ENCODE data around the gene MOCOS.

MOCOS gene

DNA sequence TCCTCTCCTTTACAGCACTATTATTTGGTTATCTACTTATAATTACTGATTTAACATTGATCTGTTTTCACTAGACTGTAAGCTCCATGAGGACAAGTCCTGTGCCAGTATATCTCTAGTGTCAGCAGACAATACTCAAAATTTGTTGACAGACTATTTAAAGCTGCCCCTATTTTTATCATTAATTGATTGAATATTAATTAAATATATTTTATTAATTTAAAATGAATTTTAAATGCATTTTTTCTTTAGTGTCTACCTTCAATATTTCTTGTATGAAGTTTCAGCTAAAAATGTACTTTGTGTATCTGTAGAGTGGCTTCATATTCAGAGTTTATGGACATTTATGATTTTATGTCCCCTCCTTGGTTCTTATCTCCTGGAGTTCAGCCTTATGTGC is 83.9 kb downstream of the MOCOS start:
- no peak for DNase-seq

DNA sequence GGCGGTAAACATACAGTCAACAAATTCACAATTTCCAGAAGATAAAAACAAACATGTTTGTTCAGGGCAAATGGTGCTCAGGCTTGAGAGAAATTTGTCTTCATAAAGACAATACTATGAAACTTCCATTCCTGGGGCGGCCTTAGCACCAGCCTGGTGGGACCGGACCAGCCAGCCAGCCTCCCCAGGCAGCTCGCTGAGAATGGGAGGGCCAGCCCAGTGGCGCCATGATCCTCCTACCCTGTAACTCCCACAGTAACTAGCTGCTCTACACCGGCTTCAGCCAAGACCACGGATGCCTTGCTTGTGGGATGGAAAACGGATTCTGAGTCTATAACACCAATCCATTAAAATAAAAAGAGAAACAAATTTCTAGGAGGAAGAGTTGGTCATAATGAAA is 86.0 kb downstream of the MOCOS start:
- no peak for DNase-seq

DNA sequence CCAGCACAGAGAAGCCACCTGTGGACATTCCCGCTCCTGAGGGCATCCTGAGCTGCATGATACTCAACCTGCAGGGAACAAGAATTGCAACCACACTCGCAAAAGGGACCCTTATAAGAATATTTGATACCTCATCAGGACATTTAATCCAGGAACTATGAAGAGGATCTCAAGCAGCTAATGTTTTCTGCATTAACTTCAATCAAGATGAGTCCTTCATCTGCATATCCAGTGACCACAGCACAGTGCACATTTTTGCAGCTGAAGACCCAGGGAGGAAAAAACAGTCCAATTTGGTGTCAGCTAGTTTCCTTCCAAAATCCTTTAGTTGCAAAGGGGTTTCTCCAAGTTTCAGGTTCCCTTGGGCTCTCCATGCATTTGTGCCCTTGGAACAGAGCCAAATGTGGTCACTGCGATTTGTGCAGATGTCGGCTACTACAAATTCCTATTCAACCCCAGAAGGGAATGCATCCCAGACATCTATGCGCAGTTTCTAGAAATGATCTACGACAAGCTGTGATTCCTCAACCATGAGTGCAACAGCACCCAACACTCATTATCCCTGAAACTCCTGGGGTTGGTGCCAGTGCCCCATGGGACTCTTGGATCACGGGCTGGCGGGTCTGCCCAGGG is 86.9 kb downstream of the MOCOS start:
- DNase-seq: no peak

DNA sequence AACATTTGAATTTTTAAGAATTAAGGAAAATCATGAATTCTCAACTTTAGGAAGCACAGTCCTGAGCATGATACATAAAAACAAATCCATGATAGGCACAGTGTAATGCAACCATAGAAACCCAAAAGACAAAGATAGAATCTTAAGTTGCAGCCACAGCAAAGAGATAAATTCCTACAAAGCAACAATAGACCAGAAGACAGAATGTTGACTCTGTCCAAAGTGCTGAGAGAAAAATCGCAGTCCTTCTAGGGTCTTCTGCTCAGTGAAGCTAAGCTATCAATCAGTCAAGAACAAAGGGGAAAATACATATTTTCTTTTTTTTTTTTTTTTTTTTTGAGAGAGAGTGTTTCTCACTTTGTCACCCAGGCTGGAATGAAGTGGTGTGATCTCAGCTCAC is 88.3 kb downstream of the MOCOS start:
- no peak for DNase-seq

DNA sequence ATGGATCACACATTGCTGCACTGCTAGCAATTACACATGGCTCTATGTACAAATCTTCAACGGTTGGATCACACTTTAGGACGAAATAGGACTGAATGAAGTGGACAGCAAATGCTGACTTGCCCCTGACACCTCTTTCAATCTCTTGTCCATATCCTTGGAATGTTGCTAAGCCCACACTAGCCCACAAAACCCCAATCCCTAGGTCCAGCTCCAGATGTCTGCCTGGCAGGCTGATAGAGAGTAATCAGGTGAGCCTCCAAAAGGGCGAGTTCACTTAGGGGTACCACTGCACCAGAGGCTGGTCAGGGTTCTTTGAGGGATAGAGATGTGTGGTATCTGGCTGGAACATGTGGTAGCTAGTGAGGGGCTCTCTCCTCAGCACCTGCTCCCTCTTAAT is 91.7 kb downstream of the MOCOS start:
- DNase-seq: no peak

DNA sequence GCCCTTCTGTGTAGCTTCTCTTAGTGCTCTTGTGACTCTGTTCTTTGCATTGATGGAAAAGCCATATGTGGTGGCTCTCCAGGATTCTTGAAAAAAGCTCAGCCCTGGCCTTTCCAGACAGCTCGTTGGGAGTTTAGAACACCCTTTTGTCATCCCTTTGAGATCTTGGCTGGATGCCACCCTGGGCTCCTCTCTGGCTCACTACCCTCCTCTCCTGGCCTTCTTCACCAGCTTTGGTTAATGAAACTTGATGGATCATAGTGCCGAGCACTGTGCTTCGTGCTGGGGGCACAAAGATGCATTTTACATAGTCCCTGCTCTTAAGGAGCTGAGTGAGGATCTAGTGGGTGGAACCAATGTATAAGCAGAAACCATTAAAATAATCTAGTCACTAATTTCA is 94.6 kb downstream of the MOCOS start:
- DNase-seq: no peak

DNA sequence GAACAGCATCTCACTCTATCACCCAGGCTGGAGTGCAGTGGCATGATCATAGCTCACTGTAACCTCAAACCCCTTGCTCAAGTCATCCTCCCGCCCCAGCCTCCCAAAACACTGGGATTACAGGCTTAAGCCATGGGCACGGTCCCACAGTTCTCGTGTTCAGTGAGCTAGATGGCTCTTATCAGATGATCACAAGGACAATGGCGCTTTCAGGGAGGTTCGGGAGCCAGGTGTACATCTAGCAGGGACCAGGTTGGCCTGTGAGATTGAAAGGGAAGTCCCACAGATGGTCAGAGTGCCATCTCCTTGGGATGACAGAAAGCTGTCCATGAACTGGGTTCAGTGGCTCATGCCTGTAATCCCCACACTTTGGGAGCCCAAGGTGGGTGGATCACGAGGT is 96.2 kb downstream of the MOCOS start:
- no peak for DNase-seq

DNA sequence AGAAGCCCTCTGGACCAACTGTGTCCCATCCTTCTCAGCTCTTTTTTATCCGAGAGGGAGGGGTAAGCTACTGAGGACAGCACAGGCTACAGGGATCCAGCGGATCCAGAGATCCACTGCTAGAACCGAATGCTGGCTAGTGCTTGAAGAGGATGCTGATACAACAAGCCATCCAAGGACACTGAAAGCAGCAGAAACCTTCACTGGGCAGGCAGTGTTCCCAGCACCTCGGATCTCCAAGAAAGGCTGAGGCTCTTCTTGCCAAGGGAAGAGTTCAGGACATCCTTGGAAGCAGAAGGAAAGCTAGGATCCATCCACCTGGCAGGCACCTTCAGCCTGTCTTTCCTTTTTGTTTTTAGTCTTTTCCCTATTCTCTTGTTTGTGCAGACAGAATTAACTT is 97.0 kb downstream of the MOCOS start:
- DNase-seq: peak in 1 of 58 donors; percentile 36

DNA sequence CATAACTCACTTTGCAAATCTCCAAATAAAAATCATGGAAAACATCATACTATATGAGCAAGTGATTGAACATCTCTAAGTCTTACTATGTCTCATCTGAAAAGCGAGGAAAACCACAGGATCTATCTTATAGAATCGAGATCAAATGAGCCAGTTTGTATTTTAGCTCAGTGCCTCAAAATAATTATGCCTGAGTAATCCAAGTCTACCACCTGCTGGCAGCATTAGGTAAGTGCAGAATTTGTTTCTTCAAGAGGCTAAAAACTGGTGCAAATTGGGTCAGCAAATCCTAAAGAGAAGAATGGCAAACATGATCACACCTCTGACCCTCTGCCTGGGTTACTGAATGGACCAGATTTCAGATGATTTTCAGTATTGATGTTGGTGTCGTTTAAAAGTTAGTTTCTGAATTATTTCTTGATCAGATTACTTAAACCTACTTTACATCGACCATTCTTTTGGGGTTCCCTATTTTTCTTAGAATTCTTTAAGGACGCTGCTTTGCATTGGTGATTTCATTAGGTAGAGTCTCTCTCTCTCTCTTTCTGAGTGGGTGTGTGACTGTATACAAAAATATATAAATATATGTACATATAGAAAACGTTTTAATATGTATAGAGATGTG is 97.5 kb downstream of the MOCOS start:
- peak in 18 of 58 donors; percentile 5 to 75 (median 27) for DNase-seq

DNA sequence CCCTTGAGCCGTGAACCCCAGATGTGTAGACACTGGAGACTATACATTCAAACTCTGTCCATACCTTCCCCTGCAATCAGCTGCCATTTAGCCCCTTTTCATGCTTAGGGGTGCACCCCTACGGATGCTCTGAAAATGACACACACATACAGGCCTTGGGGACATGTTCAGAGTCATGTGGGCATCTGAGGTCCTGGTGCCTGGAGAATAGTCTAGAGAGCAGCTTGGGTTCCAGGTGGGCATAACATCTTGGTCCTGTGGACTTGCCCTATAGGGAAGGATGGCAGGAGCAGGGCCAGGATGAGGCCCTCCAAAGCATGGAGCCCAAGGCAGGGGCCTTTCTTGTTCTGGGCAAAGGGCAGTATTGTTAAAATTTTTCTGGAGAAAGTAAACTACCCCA is 100.4 kb downstream of the MOCOS start:
- no peak for DNase-seq

DNA sequence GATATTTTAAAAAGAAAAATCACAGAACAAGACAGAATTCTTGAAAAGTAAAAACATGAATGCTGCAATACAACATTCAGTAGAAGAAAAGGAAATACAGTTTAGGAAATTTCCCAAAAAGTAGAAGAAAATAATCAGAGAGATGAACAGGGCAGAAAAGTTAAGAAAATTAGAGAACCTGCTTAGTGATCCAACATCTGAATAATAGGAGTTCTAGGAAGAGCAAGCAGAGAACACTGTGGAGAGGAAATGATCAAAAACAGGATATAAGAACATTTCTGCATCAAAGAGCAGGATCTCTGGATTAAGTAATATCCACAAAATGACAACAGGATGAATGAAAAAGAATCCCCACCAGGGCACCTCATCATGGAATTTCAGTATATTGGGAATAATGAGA is 101.4 kb downstream of the MOCOS start:
- no peak for DNase-seq

DNA sequence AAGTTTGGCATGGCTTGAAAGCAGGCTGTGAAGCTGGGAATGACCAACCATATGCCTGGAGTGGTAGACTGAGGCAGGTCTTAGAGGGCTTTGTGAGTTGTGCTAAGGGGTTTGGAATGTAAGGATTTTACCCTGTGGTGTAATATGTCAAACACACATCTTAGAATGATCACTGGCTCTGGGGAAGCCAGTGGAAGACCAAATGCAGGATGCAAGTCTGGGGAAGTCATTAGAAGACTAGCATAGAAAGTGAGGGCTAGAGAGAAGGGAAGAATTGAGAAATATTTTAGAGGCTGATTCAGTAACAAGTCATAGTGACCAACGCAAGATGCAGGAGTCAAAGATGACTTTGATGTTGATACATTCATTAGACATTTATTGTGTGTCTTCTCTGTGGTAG is 106.7 kb downstream of the MOCOS start:
- no peak for DNase-seq

DNA sequence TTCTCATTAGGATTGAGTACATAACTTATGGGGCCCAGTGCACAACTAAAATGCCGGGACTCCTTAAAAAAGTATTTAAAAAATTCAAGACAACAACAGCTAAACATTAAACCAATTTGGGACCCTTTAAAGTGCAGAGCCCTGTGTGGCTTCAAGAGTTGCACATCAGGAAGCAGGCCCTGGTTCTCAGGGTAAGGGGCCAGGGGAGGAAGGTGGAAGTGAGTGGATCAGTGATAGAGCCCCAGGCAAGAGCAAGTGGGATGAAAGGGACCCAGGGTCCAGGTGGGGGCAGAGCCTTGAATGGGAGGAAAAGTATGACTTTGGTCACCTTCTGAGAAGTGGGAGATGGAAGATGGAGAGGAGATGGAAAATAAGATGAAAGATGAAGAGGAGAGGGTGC is 107.9 kb downstream of the MOCOS start:
- DNase-seq: no peak

DNA sequence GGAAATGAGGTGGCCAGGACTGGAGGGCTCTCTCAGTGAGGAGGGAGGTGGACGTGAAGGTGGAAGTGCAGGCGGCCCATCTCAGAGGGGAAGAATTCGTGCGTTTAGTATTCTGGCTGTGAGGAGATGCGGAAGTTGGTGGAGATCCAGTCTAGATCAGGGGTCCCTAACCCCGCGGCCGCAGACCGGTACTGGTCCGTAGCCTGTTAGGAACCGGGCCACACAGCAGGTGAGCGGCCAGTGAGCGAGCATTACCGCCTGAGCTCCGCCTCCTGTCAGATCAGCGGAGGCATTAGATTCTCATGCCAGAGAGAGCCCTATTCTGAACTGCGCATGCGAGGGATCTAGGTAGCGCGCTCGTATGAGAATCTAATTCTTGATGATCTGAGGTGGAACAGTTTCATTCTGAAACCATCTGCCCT is 108.6 kb downstream of the MOCOS start:
- DNase-seq: peak in 2 of 58 donors; percentile 5 to 11

DNA sequence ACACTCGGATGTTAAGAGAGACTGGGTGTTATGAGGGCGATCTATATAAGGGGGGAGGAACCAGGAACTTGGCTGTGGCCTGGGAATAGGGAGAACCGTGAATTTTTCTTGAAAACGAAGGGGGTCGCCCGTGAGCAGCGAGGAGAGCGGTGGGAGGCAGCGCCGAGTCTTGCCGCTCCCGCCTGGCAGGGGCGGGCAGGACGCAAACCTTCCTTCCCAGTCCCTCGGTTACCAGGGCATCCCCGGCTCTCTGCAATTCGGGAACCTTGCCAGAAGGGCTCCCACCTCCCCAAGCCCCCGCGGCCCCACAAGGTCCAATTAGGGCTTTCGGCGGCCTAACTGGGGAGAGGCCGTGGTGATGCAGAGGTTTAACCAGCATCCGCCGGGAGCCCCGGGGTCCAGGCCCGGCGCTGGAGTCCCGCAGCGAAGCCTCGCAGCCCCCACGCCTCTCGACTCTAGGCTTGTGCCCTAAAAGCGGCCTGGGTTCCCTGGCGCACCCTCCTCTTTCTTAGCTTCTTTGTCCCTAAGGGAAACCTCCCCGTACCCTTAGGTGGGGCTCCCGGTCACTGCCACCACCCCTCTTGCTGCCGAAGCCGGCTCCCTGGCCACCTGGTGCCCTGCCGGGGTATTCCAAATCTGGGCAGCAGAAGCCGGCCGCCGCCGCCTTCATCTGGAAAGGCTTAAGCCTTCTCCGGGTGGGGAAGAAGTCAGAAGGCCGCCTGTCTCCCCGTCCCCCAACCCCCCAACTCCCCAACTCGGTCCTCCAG is 109.5 kb downstream of the MOCOS start:
- DNase-seq: peak in 57 of 58 donors; percentile 34 to 86 (median 69)

DNA sequence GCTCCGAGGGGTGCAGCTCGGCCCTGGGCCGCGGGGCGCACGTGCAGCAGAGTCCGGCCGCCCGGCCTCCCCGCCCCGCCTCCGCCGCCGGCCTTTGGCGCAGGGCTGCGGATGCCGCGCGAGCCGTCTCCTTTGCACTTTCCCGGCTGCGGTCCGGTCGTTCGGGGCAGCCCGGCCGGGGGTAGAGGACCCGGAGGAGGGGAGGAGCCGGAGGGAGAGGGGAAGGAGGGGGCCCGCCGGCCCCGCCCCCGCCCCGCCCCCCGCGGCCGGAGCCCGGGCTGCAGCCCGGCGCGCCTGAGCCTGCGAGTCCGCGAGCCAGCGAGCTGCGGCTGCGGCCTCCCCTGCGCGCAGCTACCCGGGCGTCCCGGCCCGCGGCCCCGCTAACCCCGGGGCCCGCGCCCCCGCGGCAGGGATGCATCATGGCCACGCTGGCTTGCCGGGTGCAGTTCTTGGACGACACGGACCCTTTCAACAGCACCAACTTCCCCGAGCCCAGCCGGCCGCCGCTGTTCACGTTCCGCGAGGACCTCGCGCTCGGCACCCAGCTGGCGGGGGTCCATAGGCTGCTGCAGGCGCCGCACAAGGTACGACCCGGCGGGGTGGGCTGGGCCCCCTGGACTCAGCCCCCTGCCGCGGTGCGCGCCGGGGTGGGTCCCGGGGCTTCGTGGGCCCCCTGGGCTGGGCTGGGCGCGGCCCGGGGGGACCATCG is 110.3 kb downstream of the MOCOS start, which contains the start of gene FHOD3:
Gene FHOD3 (plus strand): TSS at position 297 of the 709 bp plus-strand sequence. CDS start 123 bp downstream, at position 420.
- DNase-seq: peak in 48 of 58 donors; percentile 9 to 77 (median 51)

DNA sequence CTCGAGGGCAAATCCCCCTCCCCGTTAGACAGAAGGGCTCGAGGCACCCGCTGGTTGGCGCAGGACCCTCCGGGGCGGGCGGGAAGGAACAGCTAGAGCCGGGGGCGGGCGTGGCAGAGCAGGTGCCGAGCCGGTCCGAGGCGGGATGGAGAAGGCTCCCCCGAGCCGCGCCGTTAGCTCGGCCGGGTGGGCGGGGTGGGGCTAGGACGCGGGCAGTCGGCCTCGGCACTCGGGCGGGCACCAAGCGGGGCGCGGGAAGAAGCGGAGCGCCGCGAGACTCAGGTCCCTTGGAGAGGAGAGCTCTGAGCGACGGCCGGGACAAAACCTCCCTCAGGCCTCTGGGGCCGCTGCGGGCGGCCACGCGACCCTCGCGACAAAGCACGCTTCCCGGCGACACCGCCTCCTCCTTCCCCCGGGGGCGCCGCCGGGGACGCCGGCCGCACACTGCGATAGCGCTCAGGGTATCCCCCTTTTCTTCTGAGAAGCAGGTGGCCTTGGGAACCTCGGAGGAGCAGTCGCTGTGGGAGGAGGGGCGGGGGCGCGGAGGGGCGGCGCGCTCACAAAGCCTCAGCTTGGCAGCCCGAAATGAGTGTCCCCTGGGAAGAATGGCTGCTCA is 110.9 kb downstream of the MOCOS start:
- DNase-seq: peak in 11 of 58 donors; percentile 3 to 56 (median 18)

DNA sequence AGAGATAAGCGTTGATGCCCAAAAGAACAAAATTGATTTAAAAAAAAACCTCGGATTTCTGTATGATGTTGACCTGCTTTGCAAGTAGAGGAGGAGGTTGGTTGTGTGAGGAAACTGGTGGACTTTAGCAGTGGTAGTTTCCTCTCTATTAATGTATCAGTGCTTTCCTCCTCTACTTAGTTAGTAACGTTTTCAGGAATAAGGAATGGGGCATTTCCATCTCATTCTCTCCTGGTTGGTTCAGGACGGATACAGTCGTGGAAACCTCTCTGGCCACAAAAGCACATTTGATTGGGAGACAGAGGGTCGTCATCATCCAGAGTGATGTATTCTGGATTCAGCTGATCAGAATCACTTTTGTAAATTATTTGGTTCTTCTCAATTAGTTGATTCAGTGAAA is 111.7 kb downstream of the MOCOS start:
- no peak for DNase-seq

DNA sequence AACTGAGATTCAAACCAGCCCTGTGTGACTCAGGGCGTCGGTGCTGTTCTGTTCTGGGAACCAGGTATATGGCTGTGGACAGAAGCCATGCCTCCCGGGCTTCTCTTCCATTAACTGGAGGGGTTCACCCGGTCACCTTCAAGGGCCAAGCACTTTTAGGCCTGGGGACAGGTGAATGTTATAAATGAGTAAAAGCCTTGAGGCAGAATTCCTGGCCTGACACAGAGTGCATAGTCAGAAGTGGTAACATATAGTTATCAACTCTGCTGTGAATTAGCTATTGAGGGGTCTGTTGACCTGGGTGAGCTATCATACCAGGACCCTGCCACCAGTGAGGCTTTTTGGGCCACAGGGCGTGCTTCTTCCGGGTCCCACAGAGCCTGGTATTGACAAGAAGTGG is 112.9 kb downstream of the MOCOS start:
- DNase-seq: no peak

DNA sequence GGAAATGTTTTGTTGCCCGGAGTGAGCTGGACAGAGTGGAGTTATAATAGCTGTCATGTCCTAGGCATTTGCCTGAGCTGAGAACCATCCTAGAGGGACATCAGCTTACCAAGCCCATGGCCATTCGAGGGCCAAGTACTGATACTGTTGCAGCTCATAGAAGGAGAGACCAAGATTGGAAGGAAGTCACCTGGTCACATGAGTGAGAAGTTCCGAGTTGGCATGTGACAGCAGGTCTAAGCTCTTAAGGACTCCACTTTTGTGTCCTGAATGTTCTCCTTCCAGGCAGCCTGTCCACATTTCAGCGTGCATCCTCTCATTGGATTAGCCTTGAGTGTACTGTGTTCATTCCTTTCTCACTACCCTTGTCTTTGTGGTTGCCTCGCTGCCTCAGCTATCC is 114.6 kb downstream of the MOCOS start:
- DNase-seq: no peak

DNA sequence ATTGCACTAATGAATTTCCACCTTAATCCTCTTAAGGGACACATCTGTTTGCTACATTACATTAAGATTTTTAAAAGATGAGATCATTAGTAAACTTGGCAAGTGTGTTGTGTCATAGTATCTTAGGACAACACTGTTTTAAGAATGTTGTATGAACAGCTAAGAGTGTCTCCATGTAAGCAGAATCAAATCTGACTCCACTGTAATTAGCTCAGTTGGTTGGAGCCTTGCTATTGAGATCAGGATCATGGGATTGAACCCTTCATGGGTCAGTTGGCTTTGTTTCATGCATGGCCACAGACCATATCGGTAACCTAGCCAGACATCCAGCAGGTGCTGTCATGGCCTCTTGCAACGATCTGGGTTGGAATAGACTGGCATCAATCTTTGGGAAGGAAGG is 115.4 kb downstream of the MOCOS start:
- DNase-seq: no peak
